Gastrocnemius medialis (tissue), 4 donors: ENCODE measurements around the gene HMG20A.

Experiments
- CTCF ChIP-seq, 5 experiments: fragments of 450-650 bp in 3 of 5; fragments of 200-600 bp in 2 of 5; sonication (generic) in 2 of 5; IDR thresholded peaks in 4 of 5; conservative IDR thresholded peaks in 1 of 5; 1 replicate in 4 of 5; 2 replicates in 1 of 5; pipeline ENCODE4 v1.5.1; 2016 to 2019; ENCODE audit warnings: antibody characterized with exemption in 5 of 5, mild to moderate bottlenecking in 3 of 5, moderate library complexity in 3 of 5
- POLR2A ChIP-seq, 2 donors: fragments of 450-650 bp; IDR thresholded peaks; one replicate each; pipeline ENCODE4 v1.6.1; 2017; ENCODE audit warnings: antibody characterized with exemption in 2 of 2, mild to moderate bottlenecking in 2 of 2, moderate library complexity in 2 of 2

- TF ChIP-seq CTCF (IDR thresholded peaks at IDR 0.05 in 4 of 5, conservative IDR thresholded peaks at IDR 0.05 in 1 of 5) (no peak), POLR2A (IDR thresholded peaks at IDR 0.05) (no peak)
These were observed 27.8 kb upstream of the HMG20A start for GRCh38 chr15:77392762-77393470.
